GM20000 (cell line): ENCODE measurements around the gene GTPBP10.
"Not testable (repeated sequence)": the region's sequence is repeated elsewhere in the genome, so short reads cannot be mapped to it uniquely, and the experiment has no call there.

Experiments used
- DNase-seq: peaks from one replicate; pipeline ENCODE4 v3.0.0; 2012; ENCODE audit warnings: low spot score
- CTCF ChIP-seq: IDR thresholded peaks from 2 replicates; pipeline ENCODE4 v1.5.1; 2012; ENCODE audit warnings: mild to moderate bottlenecking, control low read depth; ENCODE audit errors: extremely low read depth, missing control alignments

GTPBP10 gene

GRCh38 chr7:90345016-90345415 is 1.5 kb upstream of the GTPBP10 start:
- no peak for DNase-seq
- no peak for TF ChIP-seq CTCF

- DNase-seq = no peak
- no peak for TF ChIP-seq CTCF
Observed at GRCh38 chr7:90345595-90346335, 751 bp upstream of the GTPBP10 start.

- no peak for DNase-seq
- TF ChIP-seq CTCF = no peak
Observed at GRCh38 chr7:90347759-90348158, 1.2 kb downstream of the GTPBP10 start.

- no peak for TF ChIP-seq CTCF
- no peak for DNase-seq
Observed at GRCh38 chr7:90349305-90349704, 2.8 kb downstream of the GTPBP10 start.

GRCh38 chr7:90350032-90350431 is 3.5 kb downstream of the GTPBP10 start:
- not testable (repeated sequence) for DNase-seq

DNA sequence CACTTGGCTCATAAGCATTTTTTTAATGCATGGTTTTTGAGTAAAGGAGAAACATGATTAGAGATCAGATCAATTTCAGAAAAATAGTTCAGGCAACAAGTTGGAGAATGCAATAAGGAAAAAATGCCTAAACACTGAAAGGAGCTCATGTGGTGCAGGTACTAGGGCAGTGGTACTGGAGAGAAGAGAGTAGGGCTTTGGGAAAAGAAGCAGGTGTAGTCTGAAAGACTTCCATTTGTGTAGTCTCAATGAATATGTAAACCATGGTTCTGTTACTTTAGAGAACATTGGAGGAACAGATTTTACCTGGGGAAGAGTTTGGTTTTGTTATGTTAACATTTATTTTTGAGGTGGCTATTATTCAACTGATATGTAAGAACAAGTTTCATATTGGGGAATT is 5.5 kb downstream of the GTPBP10 start:
- TF ChIP-seq CTCF = no peak
- no peak for DNase-seq

DNA sequence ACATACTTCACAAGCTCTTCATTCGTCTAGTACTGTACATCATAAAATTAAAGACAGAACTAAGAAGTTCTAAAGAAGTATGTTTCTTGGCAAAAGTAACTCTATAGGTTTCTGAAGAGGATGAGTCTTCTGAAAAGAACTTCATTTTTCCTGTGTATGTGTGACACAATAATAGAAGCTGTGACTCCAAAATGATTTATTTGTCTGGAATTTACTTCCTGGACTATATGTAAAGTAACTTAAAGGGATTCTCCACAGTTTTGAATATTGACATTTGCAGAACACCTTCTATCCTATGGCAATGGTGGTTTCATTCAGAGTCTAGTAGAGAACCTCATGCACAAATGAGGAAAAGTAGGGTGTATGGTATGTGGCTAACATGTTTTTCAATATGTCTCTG is 36.9 kb downstream of the GTPBP10 start:
- no peak for DNase-seq
- no peak for TF ChIP-seq CTCF

DNA sequence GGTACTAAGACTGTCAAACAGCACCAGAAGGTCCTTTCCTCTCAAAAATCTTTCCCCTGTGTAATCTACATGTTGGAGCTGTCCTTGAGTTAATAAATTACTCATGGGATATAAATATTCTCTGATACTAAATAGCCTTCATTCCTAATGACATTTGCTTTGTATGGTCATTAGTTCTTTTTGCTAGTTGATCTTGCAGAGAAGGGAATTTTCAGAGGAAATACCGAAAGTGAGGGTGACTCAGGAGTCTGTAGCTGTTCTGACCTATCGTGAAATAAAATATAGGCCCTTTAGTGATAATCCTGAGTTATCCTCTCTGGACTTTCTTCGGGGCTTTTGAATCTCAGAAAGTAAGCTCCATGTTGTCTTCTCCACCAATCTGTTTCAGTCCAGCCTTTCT is 37.3 kb downstream of the GTPBP10 start:
- no peak for DNase-seq
- TF ChIP-seq CTCF = no peak
